Stimulated activated CD8-positive, alpha-beta memory T cell treated with anti-CD3 and anti-CD28 coated beads, Interleukin-7, amount 100 ng/mL, for 48 hours (primary cell): ENCODE results near the gene ENOX2.
"Not testable (repeated sequence)": the region's sequence is repeated elsewhere in the genome, so short reads cannot be mapped to it uniquely, and the experiment has no call there.

ENCODE experiments used
- DNase-seq, 2 donors: peaks; one replicate each; pipeline ENCODE4 v3.0.0-alpha.2; 2020; ENCODE audit warnings: low read depth in 1 of 2; ENCODE audit errors: extremely low read depth in 1 of 2

Gene ENOX2

DNA sequence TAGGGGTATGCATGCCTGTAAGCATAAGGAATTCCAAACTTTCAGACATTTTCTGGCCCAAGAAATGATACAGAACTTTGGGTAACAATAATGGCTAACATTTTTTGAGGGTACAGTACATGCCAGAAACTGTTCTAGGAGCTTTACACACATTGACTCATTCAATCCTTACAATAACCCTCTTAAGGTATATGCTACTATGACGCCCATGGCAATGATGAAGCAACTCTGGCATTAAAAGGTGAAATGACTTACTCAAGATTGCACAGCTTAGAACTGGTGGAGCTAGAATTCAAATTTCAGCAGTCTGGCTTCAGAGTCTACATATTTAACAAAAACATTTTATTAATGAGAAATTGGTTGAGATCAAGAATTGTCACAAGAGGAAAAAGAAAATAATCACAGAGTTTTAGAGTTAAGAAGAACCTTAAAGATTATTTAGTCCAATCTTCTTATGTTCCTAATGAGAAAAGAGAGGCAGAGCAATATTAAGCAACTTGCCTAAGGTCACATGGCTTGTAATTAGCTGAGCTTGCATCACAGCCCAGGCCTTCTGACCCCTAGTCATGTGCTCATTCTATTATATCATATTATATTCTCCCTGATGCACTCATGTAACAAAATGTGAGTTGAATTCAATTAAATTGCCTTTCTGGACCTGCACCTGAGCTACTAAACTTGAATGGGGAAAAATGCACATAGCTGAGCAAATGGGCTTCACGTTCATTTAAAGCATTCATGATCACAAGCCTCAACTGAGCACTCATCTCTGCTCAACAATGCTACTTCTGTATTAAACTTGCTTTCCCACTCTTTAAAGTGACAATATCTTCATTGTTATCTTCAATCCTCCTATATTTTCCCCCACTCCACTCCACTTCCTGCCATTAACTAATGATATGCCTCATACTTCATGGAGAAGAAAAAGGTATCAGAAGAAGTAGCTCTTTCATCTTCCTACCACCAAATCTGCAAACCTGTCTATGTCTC lies 73.2 kb downstream of the ENOX2 start:
- DNase-seq: no peak

DNA sequence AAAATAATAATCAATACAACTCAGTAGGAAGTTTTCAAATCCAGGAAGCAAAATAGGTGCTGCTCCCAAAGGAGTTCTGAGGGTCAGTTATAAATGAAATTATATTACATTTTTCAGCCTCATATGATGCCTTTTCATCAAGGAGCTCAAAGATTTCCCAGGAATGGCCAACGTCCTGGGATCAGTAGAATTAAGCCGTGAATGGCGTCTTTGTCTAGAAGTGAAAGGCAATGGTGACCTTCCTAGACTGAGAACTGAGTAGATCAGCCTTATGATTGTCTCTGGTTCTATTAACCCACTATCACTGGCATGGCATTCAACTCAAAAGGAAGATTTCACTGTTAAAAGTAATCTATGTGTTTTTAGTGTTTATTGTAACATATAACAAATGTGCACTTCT lies 74.4 kb downstream of the ENOX2 start:
- no peak for DNase-seq

DNA sequence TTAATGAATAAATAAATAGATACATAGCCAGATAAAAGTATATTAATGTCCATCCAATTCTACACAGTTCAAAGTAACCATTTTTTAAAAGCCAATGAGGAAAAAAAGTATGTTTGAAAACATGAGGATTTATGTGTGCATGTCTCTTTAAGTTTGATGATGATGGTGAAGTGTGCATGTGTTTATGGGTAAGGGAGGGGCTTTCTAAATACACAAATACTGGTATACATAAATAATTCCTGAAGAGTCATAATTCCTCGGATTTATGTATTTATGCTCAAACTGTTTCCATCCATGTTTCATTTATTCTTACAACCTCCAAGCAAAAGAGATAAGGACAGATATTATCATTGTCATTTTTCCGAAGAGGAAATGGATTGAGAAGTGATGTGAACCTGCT lies 75.4 kb downstream of the ENOX2 start:
- DNase-seq: no peak

DNA sequence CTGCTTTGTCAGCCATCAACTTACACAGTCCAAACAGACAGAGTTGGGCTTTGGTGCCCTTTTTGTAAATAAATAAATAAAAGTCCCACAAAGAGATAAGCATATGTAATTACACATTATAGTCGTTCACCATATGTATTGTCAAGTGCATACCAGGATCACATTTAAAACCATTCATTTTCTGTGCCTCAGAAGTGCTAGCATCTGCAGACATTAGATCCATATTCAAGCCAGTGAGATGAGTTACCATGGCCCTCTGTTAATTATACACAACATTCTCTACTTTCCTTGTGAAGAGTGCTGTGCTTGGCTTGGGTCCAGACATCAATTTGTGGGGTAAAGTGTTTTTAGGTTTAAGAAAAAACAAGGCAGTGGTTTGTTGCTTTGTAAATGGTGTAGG lies 76.8 kb downstream of the ENOX2 start:
- no peak for DNase-seq

DNA sequence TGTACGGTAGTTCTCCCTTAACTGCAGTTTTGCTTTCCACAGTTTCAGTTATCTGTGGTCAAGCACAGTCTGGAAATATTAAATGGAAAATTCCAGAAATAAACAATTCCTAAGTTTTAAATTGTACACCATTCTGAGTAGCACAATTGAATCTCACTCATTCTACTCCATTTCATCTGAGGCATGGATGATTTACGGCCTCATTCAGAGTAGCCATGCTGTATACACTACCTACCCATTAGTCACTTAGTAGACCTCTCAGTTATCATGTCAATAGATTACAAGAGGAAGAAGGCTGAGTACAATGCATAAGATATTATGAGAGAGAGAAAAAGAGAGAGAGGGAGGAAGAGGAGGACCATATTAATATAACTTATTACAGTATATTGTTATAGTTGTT lies 77.5 kb downstream of the ENOX2 start:
- no peak for DNase-seq

DNA sequence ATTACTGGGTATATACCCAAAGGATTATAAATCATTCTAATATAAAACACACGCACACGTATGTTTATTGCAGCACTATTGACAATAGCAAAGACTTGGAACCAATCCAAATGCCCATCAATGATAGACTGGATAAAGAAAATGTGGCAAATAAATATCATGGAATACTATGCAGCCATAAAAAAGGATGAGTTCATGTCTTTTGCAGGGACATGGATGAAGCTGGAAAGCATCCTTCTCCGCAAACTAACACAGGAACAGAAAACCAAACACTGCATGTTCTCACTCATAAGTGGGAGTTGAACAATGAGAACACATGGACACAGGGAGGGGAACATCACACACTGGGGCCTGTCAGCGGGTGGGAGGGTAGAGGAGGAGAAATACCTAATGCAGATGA lies 83.6 kb downstream of the ENOX2 start:
- DNase-seq: not testable (repeated sequence)

DNA sequence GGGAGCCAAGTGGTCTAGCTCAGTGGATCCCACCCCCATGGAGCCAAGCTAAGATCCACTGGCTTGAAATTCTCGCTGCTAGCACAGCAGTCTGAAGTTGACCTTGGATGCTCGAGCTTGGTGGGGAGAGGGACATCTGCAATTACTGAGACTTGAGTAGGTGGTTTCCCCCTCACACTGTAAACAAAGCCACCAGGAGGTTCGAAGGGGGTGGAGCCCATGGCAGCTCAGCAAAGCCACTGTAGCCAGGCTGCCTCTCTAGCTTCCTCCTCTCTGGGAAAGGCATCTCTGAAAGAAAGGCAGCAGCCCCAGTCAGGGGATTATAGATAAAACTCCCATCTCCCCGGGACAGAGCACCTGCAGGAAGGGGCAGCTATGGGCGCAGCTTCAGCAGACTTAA lies 89.1 kb downstream of the ENOX2 start:
- DNase-seq: not testable (repeated sequence)

DNA sequence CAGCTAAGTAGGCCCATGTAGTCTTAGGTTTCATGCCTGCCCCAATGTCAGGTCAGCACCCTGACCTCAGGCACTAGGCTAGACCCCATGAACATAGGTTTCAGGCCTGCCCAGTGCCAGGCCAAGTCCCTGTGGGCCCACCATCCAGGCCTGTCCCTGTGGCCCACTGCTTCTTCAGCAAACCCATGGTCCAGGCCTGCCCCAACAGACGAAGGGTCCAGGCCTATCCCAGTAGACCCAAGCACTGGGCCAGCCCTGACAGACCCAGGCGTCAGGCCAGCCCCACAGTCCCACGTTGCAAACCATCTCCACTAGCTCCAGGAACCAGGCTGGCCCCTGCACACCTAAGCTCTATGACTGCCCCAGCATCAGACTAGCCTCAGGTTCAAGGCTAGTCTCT lies 92.4 kb downstream of the ENOX2 start:
- DNase-seq: no peak

DNA sequence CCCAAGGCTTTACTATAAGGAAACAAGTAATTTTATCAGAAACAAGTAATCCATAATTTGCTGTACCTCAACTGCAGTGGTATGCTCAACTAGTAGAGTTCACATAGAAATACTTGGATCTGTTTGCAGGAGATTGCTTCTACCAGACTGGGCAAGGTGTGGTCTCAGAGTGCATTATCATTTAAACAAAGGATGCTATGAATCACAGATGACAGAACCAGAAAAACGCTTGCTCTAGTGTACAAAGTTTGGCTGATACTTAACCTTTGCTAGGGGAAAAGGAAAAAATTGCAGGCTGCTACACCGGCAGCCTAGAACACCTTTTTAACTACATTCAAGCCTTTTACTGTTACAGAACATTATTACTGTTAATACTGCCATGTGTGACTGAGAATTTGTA lies 97.1 kb downstream of the ENOX2 start:
- no peak for DNase-seq

DNA sequence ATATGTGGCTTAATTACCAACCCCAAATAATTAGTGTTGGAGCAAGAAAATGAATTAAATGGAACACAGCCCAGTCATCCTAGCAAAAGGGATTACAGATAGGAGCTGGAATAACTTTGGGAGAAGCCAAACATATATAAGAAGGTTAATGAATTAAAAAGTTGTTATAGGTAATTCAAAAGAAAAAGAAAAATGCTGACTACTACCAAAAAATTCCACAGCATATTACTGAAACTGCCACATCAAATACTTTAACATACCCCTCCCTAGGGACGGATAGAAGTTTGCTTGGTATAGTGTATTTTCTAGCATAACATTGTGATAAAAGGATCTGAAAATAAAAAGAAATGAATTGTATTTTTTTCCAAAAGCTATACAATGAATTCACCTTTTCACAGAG lies 99.5 kb downstream of the ENOX2 start:
- DNase-seq: no peak

DNA sequence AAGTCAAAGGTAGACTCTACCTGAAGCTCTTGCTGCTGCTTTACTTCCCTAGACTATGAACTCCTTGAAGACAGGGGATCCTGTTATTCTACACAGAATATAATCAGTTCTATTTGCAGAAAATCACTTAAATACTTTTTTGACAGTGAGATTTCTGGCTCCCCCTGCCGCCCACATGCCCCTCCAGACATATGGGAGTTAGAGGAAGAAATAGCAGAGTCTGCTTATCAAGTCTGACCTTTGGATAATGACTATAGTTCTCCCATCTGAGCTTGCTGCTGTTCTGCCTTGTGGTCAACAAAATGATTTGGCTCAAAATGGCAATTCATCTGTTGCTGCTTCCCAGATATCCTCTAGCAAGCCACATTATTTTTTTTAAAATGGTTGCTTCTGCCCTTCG lies 101.1 kb downstream of the ENOX2 start:
- DNase-seq: no peak

DNA sequence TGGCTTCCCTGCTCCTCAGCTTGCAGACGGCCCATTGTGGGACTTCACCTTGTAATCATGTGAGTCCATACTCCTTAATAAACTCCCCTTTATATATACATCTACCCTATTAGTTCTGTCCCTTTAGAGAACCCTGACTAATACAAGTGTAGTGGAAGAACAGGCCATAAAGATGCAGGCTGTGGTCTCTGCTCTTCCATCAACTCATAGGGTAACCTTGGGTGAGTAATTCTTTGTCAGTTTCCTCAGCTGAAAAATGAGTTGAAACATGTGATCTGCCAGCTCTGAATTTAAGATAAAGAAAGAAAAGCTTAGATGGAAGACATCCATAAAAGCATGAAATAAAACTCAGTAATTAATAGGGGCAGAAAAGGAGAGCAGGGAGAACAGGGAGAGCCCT lies 103.6 kb downstream of the ENOX2 start:
- no peak for DNase-seq

DNA sequence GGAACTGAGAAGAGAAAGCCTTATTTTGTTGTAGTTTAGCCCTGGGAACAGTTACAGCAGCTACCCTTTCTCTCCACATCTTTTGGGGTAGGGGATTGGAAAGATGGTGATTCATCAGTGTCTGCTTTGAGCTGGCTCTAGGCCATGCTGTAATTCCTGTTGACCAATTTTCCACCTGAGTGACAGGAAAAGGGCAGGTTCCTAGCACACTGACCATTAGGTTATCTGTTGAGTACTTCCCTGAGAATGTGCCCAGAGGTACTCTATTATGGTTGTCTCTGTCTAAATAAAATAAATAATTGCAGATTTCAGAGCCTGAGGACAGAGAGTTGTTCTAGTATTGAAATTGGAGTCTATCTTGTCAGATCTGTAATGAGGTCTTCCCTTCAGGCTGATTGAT lies 109.0 kb downstream of the ENOX2 start:
- DNase-seq: no peak

DNA sequence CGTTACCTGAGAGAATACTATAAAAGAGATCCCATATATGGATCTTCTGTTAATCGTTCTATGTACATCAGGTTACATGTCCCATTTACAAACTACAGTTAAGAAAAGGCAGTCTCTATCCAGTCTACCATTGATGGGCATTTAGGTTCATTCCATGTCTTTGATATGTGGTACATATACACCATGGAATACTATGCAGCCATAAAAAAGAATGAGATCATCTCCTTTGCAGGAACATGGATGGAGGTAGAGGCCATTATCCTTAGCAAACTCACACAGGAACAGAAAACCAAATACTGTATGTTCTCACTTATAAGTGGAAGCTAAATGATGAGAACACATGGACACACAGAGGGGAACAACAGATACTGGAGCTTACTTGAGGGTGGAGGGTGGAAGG lies 111.1 kb downstream of the ENOX2 start:
- not testable (repeated sequence) for DNase-seq

DNA sequence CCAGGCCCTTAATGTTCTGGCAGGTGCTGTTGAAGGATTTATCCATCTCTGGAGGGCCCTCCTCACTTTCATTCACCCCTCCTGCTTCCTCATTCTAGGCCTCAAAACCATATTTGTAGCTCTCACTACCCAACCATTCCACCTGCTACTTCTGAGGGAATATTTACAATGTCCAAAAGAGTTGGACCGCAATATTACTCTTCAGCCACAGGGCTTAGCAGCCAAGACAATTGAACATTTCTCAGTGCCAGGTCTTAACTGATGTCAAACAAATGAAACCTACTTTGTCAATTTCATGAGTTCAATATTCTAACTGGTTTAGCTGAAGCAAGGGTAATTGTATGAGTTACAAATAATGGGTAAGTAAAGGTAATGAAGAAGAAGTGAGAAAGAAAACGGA lies 113.2 kb downstream of the ENOX2 start:
- no peak for DNase-seq

DNA sequence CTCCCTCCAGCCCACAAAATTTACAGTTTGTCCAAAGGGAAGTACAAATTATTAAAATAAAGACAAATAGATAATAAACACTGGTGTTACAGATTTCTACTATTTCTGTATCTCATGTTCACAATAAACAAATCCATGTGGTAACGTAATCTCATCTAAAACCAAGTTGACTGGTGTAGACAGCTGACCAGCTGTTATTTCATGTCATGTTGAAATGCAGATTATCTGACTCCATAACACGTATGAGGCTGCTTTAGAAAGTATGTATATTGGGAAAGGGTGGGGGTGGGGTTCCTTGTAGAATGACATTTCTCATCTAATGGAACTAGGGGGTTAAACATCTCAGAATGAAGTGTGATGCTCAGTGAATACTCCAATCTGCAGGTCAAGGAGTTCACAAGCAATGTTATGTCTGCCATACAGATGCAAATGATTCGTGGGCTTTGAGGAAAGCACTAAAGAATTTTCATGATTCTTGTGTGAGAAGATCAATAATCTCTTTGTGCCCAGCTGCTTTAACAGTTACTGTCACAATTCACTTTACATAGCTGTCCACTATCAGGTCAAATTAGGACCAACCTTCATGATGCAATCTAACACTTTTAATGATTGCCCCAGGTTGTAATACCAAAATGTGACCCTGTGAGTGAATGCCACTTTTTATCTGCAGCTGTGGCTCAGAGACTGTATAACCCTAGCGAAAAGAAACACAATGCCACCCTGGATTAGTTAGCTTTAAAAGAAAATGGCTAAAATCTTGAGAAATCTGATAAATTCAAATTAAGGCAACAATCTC lies 114.0 kb downstream of the ENOX2 start:
- DNase-seq: no peak

DNA sequence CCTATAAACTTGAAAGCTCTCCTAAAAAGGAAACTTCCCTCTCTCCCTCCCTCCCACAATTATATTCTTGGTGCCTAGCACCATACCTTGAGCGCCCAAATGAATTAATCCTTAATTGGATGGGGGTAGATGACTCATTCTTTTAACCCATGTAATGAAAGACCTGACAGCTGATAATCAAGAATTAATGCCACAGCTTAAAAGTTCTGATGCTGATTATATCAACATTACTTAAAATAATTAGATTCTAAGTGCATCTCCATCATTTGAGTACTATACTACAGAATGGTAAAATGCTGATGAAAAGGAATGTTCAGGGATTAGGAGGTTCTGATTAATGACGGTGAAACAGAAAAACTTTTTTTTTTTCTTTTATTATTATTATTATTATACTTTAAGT lies 117.0 kb downstream of the ENOX2 start:
- no peak for DNase-seq

DNA sequence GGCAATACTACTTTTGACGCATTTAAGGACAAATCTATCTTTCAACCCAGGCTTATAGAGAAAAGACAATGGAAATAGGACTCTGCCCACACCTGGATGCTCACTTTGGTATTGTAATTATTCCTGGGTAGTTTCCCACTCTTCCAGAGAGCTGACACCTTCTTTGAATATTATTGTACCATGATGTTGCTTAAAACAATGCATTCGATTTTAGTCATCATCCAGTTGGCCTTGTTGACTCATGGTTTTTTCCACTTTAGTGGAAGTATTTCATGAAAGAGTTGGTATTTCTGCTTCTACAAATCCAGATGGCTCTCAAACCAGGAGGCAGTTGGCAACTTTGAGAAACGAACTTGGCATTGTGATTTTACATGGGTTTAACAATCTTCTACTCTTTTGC lies 124.2 kb downstream of the ENOX2 start:
- DNase-seq: no peak

DNA sequence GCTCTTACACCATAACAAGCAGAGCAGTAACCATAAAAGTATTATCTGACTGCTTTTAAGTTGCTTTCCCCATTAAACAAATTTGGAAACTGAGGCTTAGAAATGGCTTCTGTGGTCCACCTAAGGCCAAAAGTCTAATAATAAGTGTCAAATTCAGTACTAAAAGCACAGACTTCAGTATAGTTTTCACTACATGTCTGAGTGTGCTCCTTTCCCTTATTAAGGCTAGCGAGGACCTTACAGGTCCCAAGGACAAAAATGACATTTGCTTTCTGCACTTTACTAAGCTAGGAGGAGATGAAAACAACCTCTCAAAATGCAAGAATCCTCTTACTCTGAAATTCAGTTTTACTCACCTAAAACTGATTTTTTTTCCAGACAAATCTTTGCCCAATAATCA lies 127.2 kb downstream of the ENOX2 start:
- no peak for DNase-seq

DNA sequence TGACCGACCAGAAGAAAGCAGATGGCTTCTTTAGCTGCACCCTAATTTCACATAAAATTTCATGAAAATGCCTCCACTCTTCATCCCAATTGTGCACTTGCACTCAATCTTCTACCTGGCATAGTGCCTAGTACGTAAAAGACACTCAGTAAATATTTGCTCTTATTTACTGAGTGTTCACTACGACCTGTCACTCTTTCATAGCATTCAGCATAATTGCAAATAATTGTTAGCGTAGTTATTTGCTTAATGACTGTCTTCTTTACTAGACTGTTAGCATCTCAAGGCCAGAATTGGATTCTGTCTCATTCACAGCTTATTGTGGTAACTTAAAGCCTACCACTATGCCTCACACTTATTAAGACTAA lies 130.2 kb downstream of the ENOX2 start:
- no peak for DNase-seq

DNA sequence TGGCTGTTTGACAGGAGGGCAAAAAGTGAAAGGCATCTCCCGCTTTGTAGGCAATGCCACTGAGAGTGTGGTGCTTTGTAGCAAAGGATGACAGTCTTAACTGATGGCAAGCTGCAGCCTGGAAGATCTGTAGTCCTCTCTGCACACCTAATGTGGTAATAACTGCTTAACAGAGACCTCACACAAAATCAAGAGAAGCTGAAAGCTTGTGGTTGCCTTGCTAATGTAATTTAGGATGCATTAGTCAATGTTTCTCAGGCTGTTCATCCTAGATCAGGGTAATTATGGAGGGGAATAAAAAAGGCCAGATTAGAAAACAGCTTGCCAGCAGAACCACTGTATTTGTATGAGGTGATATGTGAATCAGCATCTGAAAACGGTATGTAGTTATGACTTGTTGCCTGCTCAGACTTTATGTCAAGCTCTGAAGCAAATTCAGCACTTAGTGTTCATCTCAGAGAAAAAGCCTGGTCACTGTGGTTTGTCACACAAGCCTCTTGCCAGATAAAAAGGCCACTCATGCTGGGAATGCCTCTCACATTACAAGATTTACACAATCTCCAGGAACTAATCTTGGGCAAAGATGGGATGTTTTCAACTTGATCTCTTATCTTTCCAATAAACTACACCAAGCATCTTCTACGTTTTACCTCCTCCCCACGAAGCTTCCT lies 130.8 kb downstream of the ENOX2 start:
- DNase-seq: no peak

DNA sequence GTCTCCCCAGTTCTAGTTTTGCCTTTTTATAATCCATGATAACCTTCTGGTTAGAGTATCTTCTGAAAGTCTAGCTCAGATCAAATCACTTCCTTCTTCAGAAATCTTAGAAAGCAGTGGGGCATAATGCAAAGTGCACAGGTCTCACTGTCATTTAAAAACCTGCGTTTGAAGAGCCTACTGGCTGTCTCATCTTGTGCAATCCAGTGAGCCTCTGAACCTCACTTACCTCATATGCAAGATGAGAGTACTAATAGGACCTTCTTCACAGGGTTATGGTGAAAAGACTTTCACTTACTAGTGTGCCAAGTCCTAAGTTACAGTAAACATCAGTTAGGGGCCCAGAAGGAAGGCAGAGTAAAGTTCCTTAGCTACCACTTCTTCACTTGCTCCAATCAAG lies 131.4 kb downstream of the ENOX2 start:
- DNase-seq: no peak
